Smooth muscle cell of bladder (primary cell): ENCODE results near the gene CT45A2. TPM values are rescaled to one million over a fixed set of nuclear protein-coding genes. Genes with fewer than 3 reads are reported as not detected.

Experiments used
- total RNA-seq: library from RNA; depleted of rRNA; stranded (reverse); fragments of >200 nt; gene quantifications from 2 replicates; pipeline ENCODE4 v1.2.3, GENCODE V29; 2014

CT45A2 gene, protein sequence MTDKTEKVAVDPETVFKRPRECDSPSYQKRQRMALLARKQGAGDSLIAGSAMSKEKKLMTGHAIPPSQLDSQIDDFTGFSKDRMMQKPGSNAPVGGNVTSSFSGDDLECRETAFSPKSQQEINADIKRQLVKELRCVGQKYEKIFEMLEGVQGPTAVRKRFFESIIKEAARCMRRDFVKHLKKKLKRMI
- total RNA-seq = not detected in 2 replicates

DNA sequence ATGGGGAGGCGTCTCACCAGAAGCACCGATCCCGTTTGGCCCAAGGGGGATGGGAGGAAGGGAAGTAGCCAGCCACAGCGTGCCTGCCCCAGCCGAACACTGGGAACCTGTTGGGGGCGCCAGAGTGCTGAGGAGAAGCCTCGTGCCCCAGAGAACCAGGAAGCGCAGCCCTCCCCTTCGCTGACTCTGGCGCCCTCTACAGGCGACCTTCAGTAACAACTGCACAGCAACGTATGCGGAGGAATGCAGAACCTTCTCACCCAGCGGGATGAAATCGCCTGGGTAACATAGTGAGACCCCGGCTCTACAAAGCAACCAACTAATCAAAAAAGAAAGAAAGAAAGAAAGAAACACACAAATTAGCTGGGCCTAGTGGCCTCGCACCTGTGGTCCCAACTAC lies at the start of gene CT45A2:
CT45A2 (minus strand) TSS at position 101 of the 400 bp plus-strand sequence. CDS start 3,747 bp downstream, outside the sequence.

DNA sequence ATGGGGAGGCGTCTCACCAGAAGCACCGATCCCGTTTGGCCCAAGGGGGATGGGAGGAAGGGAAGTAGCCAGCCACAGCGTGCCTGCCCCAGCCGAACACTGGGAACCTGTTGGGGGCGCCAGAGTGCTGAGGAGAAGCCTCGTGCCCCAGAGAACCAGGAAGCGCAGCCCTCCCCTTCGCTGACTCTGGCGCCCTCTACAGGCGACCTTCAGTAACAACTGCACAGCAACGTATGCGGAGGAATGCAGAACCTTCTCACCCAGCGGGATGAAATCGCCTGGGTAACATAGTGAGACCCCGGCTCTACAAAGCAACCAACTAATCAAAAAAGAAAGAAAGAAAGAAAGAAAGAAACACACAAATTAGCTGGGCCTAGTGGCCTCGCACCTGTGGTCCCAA lies 34.6 kb upstream of the CT45A2 start, which contains the start of gene CT45A8:
CT45A8 (minus strand) TSS at position 101 of the 400 bp plus-strand sequence. CDS start 3,755 bp downstream, outside the sequence.

DNA sequence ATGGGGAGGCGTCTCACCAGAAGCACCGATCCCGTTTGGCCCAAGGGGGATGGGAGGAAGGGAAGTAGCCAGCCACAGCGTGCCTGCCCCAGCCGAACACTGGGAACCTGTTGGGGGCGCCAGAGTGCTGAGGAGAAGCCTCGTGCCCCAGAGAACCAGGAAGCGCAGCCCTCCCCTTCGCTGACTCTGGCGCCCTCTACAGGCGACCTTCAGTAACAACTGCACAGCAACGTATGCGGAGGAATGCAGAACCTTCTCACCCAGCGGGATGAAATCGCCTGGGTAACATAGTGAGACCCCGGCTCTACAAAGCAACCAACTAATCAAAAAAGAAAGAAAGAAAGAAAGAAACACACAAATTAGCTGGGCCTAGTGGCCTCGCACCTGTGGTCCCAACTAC lies 17.4 kb upstream of the CT45A2 start, which contains the start of gene CT45A7:
CT45A7 (minus strand) TSS at position 101 of the 400 bp plus-strand sequence. CDS start 3,747 bp downstream, outside the sequence.

DNA sequence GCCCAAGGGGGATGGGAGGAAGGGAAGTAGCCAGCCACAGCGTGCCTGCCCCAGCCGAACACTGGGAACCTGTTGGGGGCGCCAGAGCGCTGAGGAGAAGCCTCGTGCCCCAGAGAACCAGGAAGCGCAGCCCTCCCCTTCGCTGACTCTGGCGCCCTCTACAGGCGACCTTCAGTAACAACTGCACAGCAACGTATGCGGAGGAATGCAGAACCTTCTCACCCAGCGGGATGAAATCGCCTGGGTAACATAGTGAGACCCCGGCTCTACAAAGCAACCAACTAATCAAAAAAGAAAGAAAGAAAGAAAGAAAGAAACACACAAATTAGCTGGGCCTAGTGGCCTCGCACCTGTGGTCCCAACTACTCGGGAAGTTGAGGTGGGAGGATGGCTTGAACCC lies 17.1 kb downstream of the CT45A2 start, which contains the start of gene CT45A6:
CT45A6 (minus strand) TSS at position 101 of the 400 bp plus-strand sequence. CDS start 3,794 bp downstream, outside the sequence.

DNA sequence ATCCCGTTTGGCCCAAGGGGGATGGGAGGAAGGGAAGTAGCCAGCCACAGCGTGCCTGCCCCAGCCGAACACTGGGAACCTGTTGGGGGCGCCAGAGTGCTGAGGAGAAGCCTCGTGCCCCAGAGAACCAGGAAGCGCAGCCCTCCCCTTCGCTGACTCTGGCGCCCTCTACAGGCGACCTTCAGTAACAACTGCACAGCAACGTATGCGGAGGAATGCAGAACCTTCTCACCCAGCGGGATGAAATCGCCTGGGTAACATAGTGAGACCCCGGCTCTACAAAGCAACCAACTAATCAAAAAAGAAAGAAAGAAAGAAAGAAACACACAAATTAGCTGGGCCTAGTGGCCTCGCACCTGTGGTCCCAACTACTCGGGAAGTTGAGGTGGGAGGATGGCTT lies 34.4 kb downstream of the CT45A2 start, which contains the start of gene CT45A5:
CT45A5 (minus strand) TSS at position 101 of the 400 bp plus-strand sequence. CDS start 3,774 bp downstream, outside the sequence.

DNA sequence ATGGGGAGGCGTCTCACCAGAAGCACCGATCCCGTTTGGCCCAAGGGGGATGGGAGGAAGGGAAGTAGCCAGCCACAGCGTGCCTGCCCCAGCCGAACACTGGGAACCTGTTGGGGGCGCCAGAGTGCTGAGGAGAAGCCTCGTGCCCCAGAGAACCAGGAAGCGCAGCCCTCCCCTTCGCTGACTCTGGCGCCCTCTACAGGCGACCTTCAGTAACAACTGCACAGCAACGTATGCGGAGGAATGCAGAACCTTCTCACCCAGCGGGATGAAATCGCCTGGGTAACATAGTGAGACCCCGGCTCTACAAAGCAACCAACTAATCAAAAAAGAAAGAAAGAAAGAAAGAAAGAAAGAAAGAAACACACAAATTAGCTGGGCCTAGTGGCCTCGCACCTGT lies 51.7 kb downstream of the CT45A2 start, which contains the start of gene CT45A3:
CT45A3 (minus strand) TSS at position 101 of the 400 bp plus-strand sequence. CDS start 3,747 bp downstream, outside the sequence.

Other genes starting within 250 kb of the CT45A2 start
- gene CT45A1, start 106.4 kb downstream of the CT45A2 start, total RNA-seq = not detected in 2 replicates
- not detected in 2 replicates for gene CT45A3, start 51.8 kb downstream of the CT45A2 start, total RNA-seq
- gene CT45A5, start 34.5 kb downstream of the CT45A2 start, total RNA-seq = not detected in 2 replicates
- not detected in 2 replicates for gene CT45A6, start 17.2 kb downstream of the CT45A2 start, total RNA-seq
- not detected in 2 replicates for gene CT45A7, start 17.3 kb upstream of the CT45A2 start, total RNA-seq
- not detected in 2 replicates for gene CT45A8, start 34.5 kb upstream of the CT45A2 start, total RNA-seq
- gene CT45A9, start 51.8 kb upstream of the CT45A2 start, total RNA-seq = not detected in 2 replicates
- not detected in 2 replicates for gene CT45A10, start 73.4 kb upstream of the CT45A2 start, total RNA-seq
- gene SAGE1, start 73.7 kb upstream of the CT45A2 start, total RNA-seq = under 0.01 TPM in 1 of 2 replicates, not detected in the other
- gene MMGT1, start 154.0 kb upstream of the CT45A2 start, total RNA-seq = 5.4 and 6.5 TPM in 2 replicates
- 17.2 and 18.4 TPM in 2 replicates for gene SLC9A6, start 165.4 kb upstream of the CT45A2 start, total RNA-seq